Gastrocnemius medialis (tissue), 4 donors: ENCODE measurements around the gene ZFHX3. TPM values are rescaled to one million over a fixed set of nuclear protein-coding genes. Genes with fewer than 3 reads are reported as not detected.

ENCODE experiments used
- ATAC-seq, 2 donors: fragments of 150-250 bp; one replicate each; pipeline ENCODE4 v1.9.1; 2016
- DNase-seq, 2 donors: peaks; one replicate each; pipeline ENCODE4 v3.0.0-alpha.2; 2019
- H3K27ac ChIP-seq, 4 donors: fragments of 200-600 bp; sonication (generic); 1 replicate in 1 of 4; 2 replicates in 3 of 4; pipeline ENCODE4 v1.5.1; 2016 to 2018; ENCODE audit warnings: mild to moderate bottlenecking in 2 of 4, moderate library complexity in 1 of 4
- H3K27me3 ChIP-seq, 3 donors: fragments of 200-600 bp; sonication (generic) in 2 of 3; 1 replicate in 1 of 3; 2 replicates in 2 of 3; pipeline versions ENCODE4 v1.5.1 to v1.6.0; 2016 to 2019; ENCODE audit warnings: mild to moderate bottlenecking in 1 of 3, moderate library complexity in 1 of 3
- H3K36me3 ChIP-seq, 2 donors: fragments of 200-600 bp; sonication (generic) in 1 of 2; one replicate each; pipeline ENCODE4 v1.5.1; 2017 to 2018
- H3K4me1 ChIP-seq, 2 donors: fragments of 200-600 bp; sonication (generic) in 1 of 2; one replicate each; pipeline ENCODE4 v1.5.1; 2016 to 2017; ENCODE audit warnings: mild to moderate bottlenecking in 2 of 2
- H3K4me3 ChIP-seq, 4 donors: fragments of 200-600 bp; sonication (generic) in 3 of 4; 1 replicate in 1 of 4; 2 replicates in 3 of 4; pipeline ENCODE4 v1.5.1; 2016 to 2019; ENCODE audit warnings: mild to moderate bottlenecking in 2 of 4
- H3K9me3 ChIP-seq, 3 donors: fragments of 200-600 bp; sonication (generic) in 2 of 3; 1 replicate in 1 of 3; 2 replicates in 2 of 3; pipeline ENCODE4 v1.5.1; 2016 to 2019
- POLR2A ChIP-seq, 2 donors: fragments of 450-650 bp; IDR thresholded peaks; one replicate each; pipeline ENCODE4 v1.6.1; 2017; ENCODE audit warnings: antibody characterized with exemption in 2 of 2, mild to moderate bottlenecking in 2 of 2, moderate library complexity in 2 of 2
- in situ Hi-C, 4 donors: fragments of 200-750 bp; cut with MboI; loops; one replicate each; pipeline versions ENCODE4 v1.15.0 to v1.8.0; 2017; ENCODE audit warnings: low sequenced_read_pairs in 4 of 4
- intact Hi-C: fragments of 100-400 bp; cut with DNase I; formaldehyde crosslinking; loops from one replicate; pipeline ENCODE4 v1.15.1; 2023; ENCODE audit warnings: low total_unique reads
- total RNA-seq, 4 donors: library from RNA; depleted of rRNA; stranded (reverse); fragments of >200 nt; gene quantifications; one replicate each; pipeline versions ENCODE4 v1.1.0 to v1.2.3, GENCODE V29; 2016
- TF ChIP-seq, protein P1 (sequence below), 5 experiments: fragments of 450-650 bp in 3 of 5; fragments of 200-600 bp in 2 of 5; sonication (generic) in 2 of 5; IDR thresholded peaks in 4 of 5; conservative IDR thresholded peaks in 1 of 5; 1 replicate in 4 of 5; 2 replicates in 1 of 5; pipeline ENCODE4 v1.5.1; 2016 to 2019; ENCODE audit warnings: antibody characterized with exemption in 5 of 5, mild to moderate bottlenecking in 3 of 5, moderate library complexity in 3 of 5

ZFHX3 gene
- total RNA-seq, 4 donors from 2014 or later, result 14.0 to 28.5 (median 27.3) TPM

DNA sequence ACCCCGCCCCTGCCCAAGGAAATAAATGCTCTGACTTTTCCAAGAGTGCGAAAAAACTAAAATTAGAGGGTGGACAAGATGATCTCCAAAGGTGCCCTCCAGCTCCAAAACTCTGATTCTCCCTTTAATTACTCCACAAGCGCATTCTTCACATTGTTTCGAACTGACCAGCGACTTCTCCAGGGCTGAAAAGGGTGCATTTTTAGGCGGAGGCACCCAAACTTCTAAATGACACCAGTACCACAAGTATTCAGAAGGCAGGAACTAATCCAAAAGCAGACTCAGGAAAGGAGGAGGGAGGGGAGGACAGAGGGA is 750 bp downstream of the ZFHX3 start:
- DNase-seq (no peak), ATAC-seq (no peak)
- intact Hi-C loops, result no loop called here
- Histone ChIP-seq H3K27me3 (no peaks in the 10 kb centered on the region), H3K9me3 (no peaks in the 10 kb centered on the region), H3K36me3 (no peaks in the 10 kb centered on the region), H3K4me3 (peak overlapping the region; percentile 85 to 97 (median 89)), H3K27ac (peak overlapping the region; percentile 95 to 99 (median 99)), H3K4me1 (peaks cover 88 to 89% of the 10 kb centered on the region in 2 donors)
- in situ Hi-C loops, result no loop called here
- no peak for TF ChIP-seq POLR2A (IDR thresholded peaks at IDR 0.05)

DNA sequence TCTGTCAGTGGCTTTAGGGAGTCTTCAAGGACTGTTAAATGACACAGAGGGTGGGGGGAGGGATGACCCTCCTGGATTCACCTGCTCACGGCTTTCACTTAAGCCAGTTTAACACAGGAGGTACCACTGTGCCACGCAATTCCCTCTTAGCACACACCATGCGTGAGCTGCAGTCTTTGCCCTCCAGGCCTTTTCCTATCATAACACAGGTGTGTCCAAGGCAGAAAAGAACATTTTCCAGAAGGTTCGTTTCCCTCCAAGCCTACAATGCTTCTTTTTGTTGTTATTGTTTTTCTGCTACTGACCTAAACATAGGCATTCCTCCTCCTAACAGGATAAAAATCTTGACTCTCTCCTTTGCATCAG is 1.1 kb downstream of the ZFHX3 start:
- peaks cover 87 to 90% of the 10 kb centered on the region in 2 donors for H3K4me1 ChIP-seq
- ATAC-seq, result no peak
- in situ Hi-C loops (no loop called here), intact Hi-C loops (no loop called here)
- H3K4me3 ChIP-seq, result peak overlapping the region; percentile 85 to 97 (median 89)
- peak overlapping the region; percentile 95 to 99 (median 99) for H3K27ac ChIP-seq
- H3K9me3 ChIP-seq, result no peaks in the 10 kb centered on the region
- TF ChIP-seq POLR2A (IDR thresholded peaks at IDR 0.05), result no peak
- TF ChIP-seq, protein P1, sequence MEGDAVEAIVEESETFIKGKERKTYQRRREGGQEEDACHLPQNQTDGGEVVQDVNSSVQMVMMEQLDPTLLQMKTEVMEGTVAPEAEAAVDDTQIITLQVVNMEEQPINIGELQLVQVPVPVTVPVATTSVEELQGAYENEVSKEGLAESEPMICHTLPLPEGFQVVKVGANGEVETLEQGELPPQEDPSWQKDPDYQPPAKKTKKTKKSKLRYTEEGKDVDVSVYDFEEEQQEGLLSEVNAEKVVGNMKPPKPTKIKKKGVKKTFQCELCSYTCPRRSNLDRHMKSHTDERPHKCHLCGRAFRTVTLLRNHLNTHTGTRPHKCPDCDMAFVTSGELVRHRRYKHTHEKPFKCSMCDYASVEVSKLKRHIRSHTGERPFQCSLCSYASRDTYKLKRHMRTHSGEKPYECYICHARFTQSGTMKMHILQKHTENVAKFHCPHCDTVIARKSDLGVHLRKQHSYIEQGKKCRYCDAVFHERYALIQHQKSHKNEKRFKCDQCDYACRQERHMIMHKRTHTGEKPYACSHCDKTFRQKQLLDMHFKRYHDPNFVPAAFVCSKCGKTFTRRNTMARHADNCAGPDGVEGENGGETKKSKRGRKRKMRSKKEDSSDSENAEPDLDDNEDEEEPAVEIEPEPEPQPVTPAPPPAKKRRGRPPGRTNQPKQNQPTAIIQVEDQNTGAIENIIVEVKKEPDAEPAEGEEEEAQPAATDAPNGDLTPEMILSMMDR (IDR thresholded peaks at IDR 0.05 in 4 of 5, conservative IDR thresholded peaks at IDR 0.05 in 1 of 5), result no peak
- DNase-seq, result no peak
- H3K27me3 ChIP-seq, result no peaks in the 10 kb centered on the region
- no peaks in the 10 kb centered on the region for H3K36me3 ChIP-seq

DNA sequence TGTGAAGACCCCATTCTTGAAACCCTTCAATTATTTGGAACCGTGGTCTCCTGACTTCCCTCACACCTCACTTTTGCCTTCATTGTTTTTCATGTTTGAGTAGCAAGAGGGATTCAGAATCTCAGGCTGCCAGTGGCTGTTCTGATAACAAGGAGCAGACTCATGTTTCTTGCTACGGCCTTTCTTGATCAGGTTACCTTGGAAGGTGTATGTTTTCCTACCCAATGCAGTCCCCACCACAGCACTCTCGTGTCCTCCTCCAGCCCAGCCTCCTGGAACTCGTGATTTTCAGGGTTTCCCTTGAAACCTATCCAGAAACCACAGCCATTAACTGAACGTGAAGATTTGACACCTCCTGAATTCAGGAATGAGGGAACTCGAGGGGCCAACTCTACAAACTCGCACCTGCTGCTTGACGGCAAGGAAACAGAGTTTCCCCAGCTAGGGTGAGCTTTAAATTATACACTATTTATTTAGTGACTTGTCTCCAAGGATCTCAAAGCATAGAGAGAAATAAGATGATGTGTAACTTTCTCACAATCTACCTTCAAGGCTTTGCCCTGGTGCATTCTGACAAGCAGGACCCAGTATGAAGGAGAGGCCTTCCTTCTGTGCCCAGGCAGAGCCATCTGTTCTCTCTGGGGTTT is 1.6 kb downstream of the ZFHX3 start:
- Histone ChIP-seq H3K27ac (peak overlapping the region; percentile 95 to 99 (median 99)), H3K4me1 (peaks cover 87 to 90% of the 10 kb centered on the region in 2 donors), H3K27me3 (no peaks in the 10 kb centered on the region), H3K4me3 (peak overlapping the region; percentile 85 to 97 (median 89)), H3K9me3 (no peaks in the 10 kb centered on the region), H3K36me3 (no peaks in the 10 kb centered on the region)
- TF ChIP-seq POLR2A (IDR thresholded peaks at IDR 0.05), result no peak
- TF ChIP-seq, protein P1 (IDR thresholded peaks at IDR 0.05 in 4 of 5, conservative IDR thresholded peaks at IDR 0.05 in 1 of 5), result no peak
- DNase-seq, result no peak
- intact Hi-C loops, result no loop called here
- in situ Hi-C loops, result no loop called here
- ATAC-seq, result peak in 1 of 2 donors; percentile 31

DNA sequence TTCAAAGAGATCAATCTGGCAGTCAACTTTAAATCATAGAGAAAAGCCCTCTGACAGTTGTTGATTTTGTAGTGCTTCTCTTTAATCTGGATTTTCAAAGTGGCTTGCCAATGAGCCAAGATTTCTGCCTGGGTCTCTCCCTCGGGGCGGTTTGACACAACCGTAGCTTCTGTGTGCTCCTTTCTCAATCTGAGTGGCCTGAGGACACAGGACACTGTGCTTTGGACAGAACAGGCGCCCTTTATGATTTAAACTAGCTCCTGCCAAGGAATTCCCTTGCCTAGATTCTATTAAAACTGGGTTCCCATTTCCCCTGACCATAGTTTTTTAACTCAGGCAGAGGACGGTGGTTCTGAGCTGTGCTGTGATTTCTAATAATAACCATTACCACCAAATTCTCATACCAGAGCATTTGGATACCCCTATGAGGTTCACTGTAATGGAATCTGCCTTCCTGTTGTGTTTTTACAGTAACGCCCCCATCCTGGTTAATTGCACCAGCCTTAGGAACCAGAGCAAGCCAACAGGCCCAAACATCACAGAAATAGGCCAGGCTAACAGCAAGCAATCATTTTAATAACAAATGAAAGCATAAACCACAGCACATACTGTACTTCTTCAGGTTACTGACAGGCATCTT is 4.0 kb downstream of the ZFHX3 start:
- DNase-seq (no peak), ATAC-seq (peak; percentile 19 to 27)
- peaks cover 76 to 90% of the 10 kb centered on the region in 2 donors for H3K4me1 ChIP-seq
- intact Hi-C loops, result no loop called here
- H3K27me3 ChIP-seq, result no peaks in the 10 kb centered on the region
- H3K36me3 ChIP-seq, result no peaks in the 10 kb centered on the region
- no peaks in the 10 kb centered on the region for H3K9me3 ChIP-seq
- H3K4me3 ChIP-seq, result peak overlapping the region; percentile 1 to 97 (median 50)
- TF ChIP-seq POLR2A (IDR thresholded peaks at IDR 0.05), result no peak
- TF ChIP-seq, protein P1 (IDR thresholded peaks at IDR 0.05 in 4 of 5, conservative IDR thresholded peaks at IDR 0.05 in 1 of 5), result no peak
- H3K27ac ChIP-seq, result peak overlapping the region; percentile 95 to 99 (median 99)
- in situ Hi-C loops, result no loop called here

DNA sequence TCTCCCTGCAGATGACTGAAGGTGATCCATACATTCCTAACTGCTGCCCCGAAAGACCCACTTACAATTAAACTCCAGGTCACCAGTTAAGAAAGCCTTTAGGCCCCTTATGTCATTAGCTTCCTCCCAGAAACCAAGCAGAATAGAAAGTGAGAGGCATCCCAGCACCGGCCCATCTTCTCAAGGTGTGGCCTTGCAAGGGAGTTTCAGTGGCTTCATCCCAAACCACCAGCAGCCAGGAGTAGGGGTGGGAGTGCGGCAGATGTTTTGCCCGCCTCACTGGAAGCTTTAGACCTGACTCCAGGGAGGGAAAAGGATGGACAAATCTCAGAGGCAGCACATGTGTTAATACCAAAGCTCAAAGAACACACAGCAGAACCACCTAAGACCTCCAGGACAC is 5.1 kb downstream of the ZFHX3 start:
- no peaks in the 10 kb centered on the region for H3K9me3 ChIP-seq
- H3K36me3 ChIP-seq, result no peaks in the 10 kb centered on the region
- TF ChIP-seq POLR2A (IDR thresholded peaks at IDR 0.05), result no peak
- TF ChIP-seq, protein P1 (IDR thresholded peaks at IDR 0.05 in 4 of 5, conservative IDR thresholded peaks at IDR 0.05 in 1 of 5), result no peak
- peak overlapping the region; percentile 95 to 99 (median 99) for H3K27ac ChIP-seq
- H3K4me3 ChIP-seq, result no peak overlapping the region
- DNase-seq, result no peak
- H3K27me3 ChIP-seq, result no peaks in the 10 kb centered on the region
- intact Hi-C loops (no loop called here), in situ Hi-C loops (no loop called here)
- peaks cover 81 to 95% of the 10 kb centered on the region in 2 donors for H3K4me1 ChIP-seq
- ATAC-seq, result no peak
